Ishikawa (cell line): ENCODE data around the gene PNPLA7.

Source experiments
- CEBPB ChIP-seq: IDR thresholded peaks from 2 replicates; pipeline ENCODE4 v1.6.1; 2012
- CREB1 ChIP-seq: IDR thresholded peaks from 2 replicates; pipeline ENCODE4 v1.6.1; 2012; ENCODE audit warnings: low read depth
- EGR1 ChIP-seq: IDR thresholded peaks from 2 replicates; pipeline ENCODE4 v1.6.1; 2012
- EP300 ChIP-seq: IDR thresholded peaks from 2 replicates; pipeline ENCODE4 v1.6.1; 2012; ENCODE audit warnings: borderline replicate concordance
- FOXM1 ChIP-seq: IDR thresholded peaks from 2 replicates; pipeline ENCODE4 v1.6.1; 2012; ENCODE audit warnings: low read depth, borderline replicate concordance
- NFIC ChIP-seq: IDR thresholded peaks from 2 replicates; pipeline ENCODE4 v1.6.1; 2012
- RAD21 ChIP-seq: IDR thresholded peaks from 2 replicates; pipeline ENCODE4 v1.6.1; 2012; ENCODE audit warnings: low read depth
- REST ChIP-seq: IDR thresholded peaks from 2 replicates; pipeline ENCODE4 v1.6.1; 2012; ENCODE audit warnings: low read depth, mild to moderate bottlenecking
- TAF1 ChIP-seq: IDR thresholded peaks from 2 replicates; pipeline ENCODE4 v1.6.1; 2012; ENCODE audit warnings: low read depth, mild to moderate bottlenecking
- TCF12 ChIP-seq: IDR thresholded peaks from 2 replicates; pipeline ENCODE4 v1.6.1; 2012; ENCODE audit warnings: low read depth
- TEAD4 ChIP-seq: IDR thresholded peaks from 2 replicates; pipeline ENCODE4 v1.6.1; 2012
- YY1 ChIP-seq: IDR thresholded peaks from 2 replicates; pipeline ENCODE4 v1.6.1; 2012; ENCODE audit warnings: low read depth
- ZBTB7A ChIP-seq: IDR thresholded peaks from 2 replicates; pipeline ENCODE4 v1.6.1; 2012; ENCODE audit warnings: low read depth
- TF ChIP-seq, protein P1 (sequence below): IDR thresholded peaks from 2 replicates; pipeline ENCODE4 v1.6.1; 2012
- TF ChIP-seq, protein P2 (sequence below): IDR thresholded peaks from 2 replicates; pipeline ENCODE4 v1.6.1; 2012

Gene PNPLA7

GRCh38 chr9:137550231-137550621 lies at the start of gene PNPLA7:
Gene PNPLA7, minus strand, starts transcription at chr9:137550402. Its CDS starts 205 bp downstream, at chr9:137550197.
- TF ChIP-seq EGR1: no peak
- TF ChIP-seq NFIC: peak; percentile 66; the same call in 1 of the 2 replicates
- TF ChIP-seq RAD21: no peak
- TF ChIP-seq, protein P1, sequence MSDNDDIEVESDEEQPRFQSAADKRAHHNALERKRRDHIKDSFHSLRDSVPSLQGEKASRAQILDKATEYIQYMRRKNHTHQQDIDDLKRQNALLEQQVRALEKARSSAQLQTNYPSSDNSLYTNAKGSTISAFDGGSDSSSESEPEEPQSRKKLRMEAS: peak; percentile 97
- TF ChIP-seq TAF1: no peak
- TF ChIP-seq CREB1: no peak
- TF ChIP-seq, protein P2, sequence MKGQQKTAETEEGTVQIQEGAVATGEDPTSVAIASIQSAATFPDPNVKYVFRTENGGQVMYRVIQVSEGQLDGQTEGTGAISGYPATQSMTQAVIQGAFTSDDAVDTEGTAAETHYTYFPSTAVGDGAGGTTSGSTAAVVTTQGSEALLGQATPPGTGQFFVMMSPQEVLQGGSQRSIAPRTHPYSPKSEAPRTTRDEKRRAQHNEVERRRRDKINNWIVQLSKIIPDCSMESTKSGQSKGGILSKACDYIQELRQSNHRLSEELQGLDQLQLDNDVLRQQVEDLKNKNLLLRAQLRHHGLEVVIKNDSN: peak; percentile 91
- TF ChIP-seq TCF12: 0 out of 2 replicates have a peak, but pooled peaks have one; percentile 35
- TF ChIP-seq TEAD4: 0 out of 2 replicates have a peak, but pooled peaks have one; percentile 5
- TF ChIP-seq YY1: no peak

DNA sequence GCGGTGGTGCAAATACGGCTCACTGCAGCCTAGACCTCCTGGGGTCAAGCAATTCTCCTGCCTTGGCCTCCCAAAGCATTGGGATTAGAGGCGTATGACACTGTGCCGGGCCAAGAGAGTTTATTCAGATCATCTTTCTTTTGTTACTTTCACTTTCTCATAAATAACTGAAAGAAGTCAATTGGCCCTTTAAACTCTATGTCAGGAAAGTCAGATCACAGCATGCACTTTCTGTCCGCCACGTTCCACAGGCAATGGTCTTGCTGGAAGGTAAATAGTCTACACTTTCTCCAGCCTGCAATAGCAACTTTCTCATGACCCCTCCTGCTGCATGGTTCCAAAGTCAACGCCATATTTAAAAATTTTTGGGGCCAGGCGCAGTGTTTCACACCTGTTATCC lies 48.7 kb upstream of the PNPLA7 start:
- no peak for TF ChIP-seq TEAD4
- TF ChIP-seq FOXM1: no peak
- no peak for TF ChIP-seq REST
- TF ChIP-seq, protein P2: no peak
- TF ChIP-seq ZBTB7A: no peak
- TF ChIP-seq RAD21: no peak
- TF ChIP-seq TCF12: no peak
- TF ChIP-seq TAF1: no peak
- no peak for TF ChIP-seq CREB1
- no peak for TF ChIP-seq EP300
- TF ChIP-seq NFIC: no peak
- TF ChIP-seq CEBPB: no peak
- TF ChIP-seq YY1: no peak
- TF ChIP-seq EGR1: no peak
- TF ChIP-seq, protein P1: no peak

DNA sequence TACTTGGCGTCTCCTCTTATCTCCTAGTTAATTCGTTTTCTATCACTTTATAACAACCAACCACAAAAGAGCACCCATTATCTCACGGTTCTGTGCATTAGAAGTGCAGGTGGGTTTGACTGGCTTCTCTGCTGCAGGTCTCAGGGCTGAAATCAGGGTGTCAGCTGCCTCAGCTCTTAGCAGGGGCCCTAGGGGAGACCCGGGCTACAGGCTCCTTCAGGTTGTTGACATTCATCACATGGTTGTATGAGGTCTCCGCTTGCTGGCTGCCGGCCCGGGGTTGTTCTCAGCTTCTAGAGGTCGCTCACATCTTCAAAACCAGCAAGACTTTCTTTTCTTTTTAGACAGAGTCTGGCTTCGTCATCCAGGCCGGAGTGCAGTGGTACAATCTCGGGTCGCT lies 43.0 kb upstream of the PNPLA7 start:
- TF ChIP-seq YY1 (no peak), NFIC (no peak), CREB1 (no peak), TAF1 (no peak), EP300 (no peak), TEAD4 (no peak), RAD21 (no peak), EGR1 (no peak), REST (no peak), FOXM1 (no peak), ZBTB7A (no peak), CEBPB (no peak), TCF12 (no peak)
- TF ChIP-seq, protein P2: no peak
- TF ChIP-seq, protein P1: no peak

GRCh38 chr9:137592767-137593166 lies 42.6 kb upstream of the PNPLA7 start:
- TF ChIP-seq, protein P2: no peak
- no peak for TF ChIP-seq RAD21
- no peak for TF ChIP-seq NFIC
- no peak for TF ChIP-seq FOXM1
- no peak for TF ChIP-seq REST
- TF ChIP-seq TCF12: no peak
- TF ChIP-seq EP300: no peak
- no peak for TF ChIP-seq CEBPB
- TF ChIP-seq EGR1: no peak
- no peak for TF ChIP-seq ZBTB7A
- no peak for TF ChIP-seq TAF1
- TF ChIP-seq YY1: no peak
- TF ChIP-seq TEAD4: no peak
- TF ChIP-seq, protein P1: no peak
- no peak for TF ChIP-seq CREB1
